ENCODE results near the gene IFFO2. TPM values are rescaled to one million over a fixed set of nuclear protein-coding genes. Genes with fewer than 3 reads are reported as not detected.

Gene IFFO2
- total and polyA plus RNA-seq, 2 donors: 5.1 to 22.6 TPM

- peaks cover 25 to 42% of the 10 kb centered on the region in 2 donors for H3K4me1 ChIP-seq (ENCODE audit: control insufficient read depth in 2 of 2, insufficient read depth in 2 of 2, low read length in 2 of 2)
- H3K9me3 ChIP-seq (ENCODE audit: control insufficient read depth in 2 of 2, insufficient read depth in 1 of 2, low read length in 1 of 2): peaks cover 0 to 6% of the 10 kb centered on the region in 2 donors
- WGBS: 91% methylated on average over 17 of the region's 17 CpGs
- DNase-seq (ENCODE audit: low read depth in 6 of 9, low spot score in 9 of 9): no peak
- no peaks in the 10 kb centered on the region for H3K27me3 ChIP-seq (ENCODE audit: control insufficient read depth in 2 of 2, insufficient read depth in 1 of 2, low read length in 1 of 2)
- H3K36me3 ChIP-seq (ENCODE audit: control insufficient read depth in 2 of 2, insufficient read depth in 2 of 2, low read length in 1 of 2): peaks cover 0 to 28% of the 10 kb centered on the region in 2 donors
- peak overlapping the region in 1 of 2 donors; percentile 32 for H3K27ac ChIP-seq (ENCODE audit: low read depth in 1 of 2, low read length in 1 of 2)
- H3K4me3 ChIP-seq (ENCODE audit: low read length in 2 of 2): no peak overlapping the region
These were observed 34.8 kb downstream of the IFFO2 start for GRCh38 chr1:18921516-18922251.

- Histone ChIP-seq H3K27me3 (ENCODE audit: control insufficient read depth in 2 of 2, insufficient read depth in 1 of 2, low read length in 1 of 2) (no peaks in the 10 kb centered on the region), H3K36me3 (ENCODE audit: control insufficient read depth in 2 of 2, insufficient read depth in 2 of 2, low read length in 1 of 2) (peaks cover 2 to 35% of the 10 kb centered on the region in 2 donors), H3K4me1 (ENCODE audit: control insufficient read depth in 2 of 2, insufficient read depth in 2 of 2, low read length in 2 of 2) (peaks cover 18 to 35% of the 10 kb centered on the region in 2 donors), H3K4me3 (ENCODE audit: low read length in 2 of 2) (no peak overlapping the region), H3K9me3 (ENCODE audit: control insufficient read depth in 2 of 2, insufficient read depth in 1 of 2, low read length in 1 of 2) (no peaks in the 10 kb centered on the region), H3K27ac (ENCODE audit: low read depth in 1 of 2, low read length in 1 of 2) (no peak overlapping the region)
- no peak for DNase-seq (ENCODE audit: low read depth in 6 of 9, low spot score in 9 of 9)
- 99% methylated on average over 7 of the region's 7 CpGs for WGBS
These were observed 35.5 kb downstream of the IFFO2 start for GRCh38 chr1:18920931-18921330.

- H3K27ac ChIP-seq (ENCODE audit: low read depth in 1 of 2, low read length in 1 of 2): no peak overlapping the region
- DNase-seq (ENCODE audit: low read depth in 6 of 9, low spot score in 9 of 9): no peak
- no peaks in the 10 kb centered on the region for H3K27me3 ChIP-seq (ENCODE audit: control insufficient read depth in 2 of 2, insufficient read depth in 1 of 2, low read length in 1 of 2)
- H3K4me3 ChIP-seq (ENCODE audit: low read length in 2 of 2): no peak overlapping the region
- H3K9me3 ChIP-seq (ENCODE audit: control insufficient read depth in 2 of 2, insufficient read depth in 1 of 2, low read length in 1 of 2): no peaks in the 10 kb centered on the region
- H3K36me3 ChIP-seq (ENCODE audit: control insufficient read depth in 2 of 2, insufficient read depth in 2 of 2, low read length in 1 of 2): peaks cover 2 to 38% of the 10 kb centered on the region in 2 donors
- WGBS: 95% methylated on average over 12 of the region's 12 CpGs
- H3K4me1 ChIP-seq (ENCODE audit: control insufficient read depth in 2 of 2, insufficient read depth in 2 of 2, low read length in 2 of 2): peaks cover 18 to 31% of the 10 kb centered on the region in 2 donors
These were observed 36.5 kb downstream of the IFFO2 start for GRCh38 chr1:18919956-18920355.

- H3K9me3 ChIP-seq (ENCODE audit: control insufficient read depth in 2 of 2, insufficient read depth in 1 of 2, low read length in 1 of 2): no peaks in the 10 kb centered on the region
- H3K4me1 ChIP-seq (ENCODE audit: control insufficient read depth in 2 of 2, insufficient read depth in 2 of 2, low read length in 2 of 2): peaks cover 13 to 25% of the 10 kb centered on the region in 2 donors
- no peak overlapping the region for H3K4me3 ChIP-seq (ENCODE audit: low read length in 2 of 2)
- WGBS: 98% methylated on average over 31 of the region's 31 CpGs
- H3K27ac ChIP-seq (ENCODE audit: low read depth in 1 of 2, low read length in 1 of 2): no peak overlapping the region
- no peak for DNase-seq (ENCODE audit: low read depth in 6 of 9, low spot score in 9 of 9)
- no peaks in the 10 kb centered on the region for H3K27me3 ChIP-seq (ENCODE audit: control insufficient read depth in 2 of 2, insufficient read depth in 1 of 2, low read length in 1 of 2)
- peaks cover 2 to 38% of the 10 kb centered on the region in 2 donors for H3K36me3 ChIP-seq (ENCODE audit: control insufficient read depth in 2 of 2, insufficient read depth in 2 of 2, low read length in 1 of 2)
These were observed 37.1 kb downstream of the IFFO2 start for GRCh38 chr1:18919197-18919905.

GRCh38 chr1:18918417-18918816 is 38.1 kb downstream of the IFFO2 start:
- 98% methylated on average over 14 of the region's 14 CpGs for WGBS
- peaks cover 4 to 16% of the 10 kb centered on the region in 2 donors for H3K4me1 ChIP-seq (ENCODE audit: control insufficient read depth in 2 of 2, insufficient read depth in 2 of 2, low read length in 2 of 2)
- H3K4me3 ChIP-seq (ENCODE audit: low read length in 2 of 2): no peak overlapping the region
- H3K27me3 ChIP-seq (ENCODE audit: control insufficient read depth in 2 of 2, insufficient read depth in 1 of 2, low read length in 1 of 2): no peaks in the 10 kb centered on the region
- no peaks in the 10 kb centered on the region for H3K9me3 ChIP-seq (ENCODE audit: control insufficient read depth in 2 of 2, insufficient read depth in 1 of 2, low read length in 1 of 2)
- DNase-seq (ENCODE audit: low read depth in 6 of 9, low spot score in 9 of 9): no peak
- peaks cover 2 to 38% of the 10 kb centered on the region in 2 donors for H3K36me3 ChIP-seq (ENCODE audit: control insufficient read depth in 2 of 2, insufficient read depth in 2 of 2, low read length in 1 of 2)
- no peak overlapping the region for H3K27ac ChIP-seq (ENCODE audit: low read depth in 1 of 2, low read length in 1 of 2)

- Histone ChIP-seq H3K4me3 (ENCODE audit: low read length in 2 of 2) (no peak overlapping the region), H3K36me3 (ENCODE audit: control insufficient read depth in 2 of 2, insufficient read depth in 2 of 2, low read length in 1 of 2) (peaks cover 2 to 38% of the 10 kb centered on the region in 2 donors), H3K4me1 (ENCODE audit: control insufficient read depth in 2 of 2, insufficient read depth in 2 of 2, low read length in 2 of 2) (peaks cover 4% of the 10 kb centered on the region in 2 donors), H3K27ac (ENCODE audit: low read depth in 1 of 2, low read length in 1 of 2) (no peak overlapping the region), H3K9me3 (ENCODE audit: control insufficient read depth in 2 of 2, insufficient read depth in 1 of 2, low read length in 1 of 2) (no peaks in the 10 kb centered on the region), H3K27me3 (ENCODE audit: control insufficient read depth in 2 of 2, insufficient read depth in 1 of 2, low read length in 1 of 2) (no peaks in the 10 kb centered on the region)
- 97% methylated on average over 30 of the region's 30 CpGs for WGBS
- no peak for DNase-seq (ENCODE audit: low read depth in 6 of 9, low spot score in 9 of 9)
These were observed 39.2 kb downstream of the IFFO2 start for GRCh38 chr1:18917071-18917799.

- H3K27ac ChIP-seq (ENCODE audit: low read depth in 1 of 2, low read length in 1 of 2): no peak overlapping the region
- DNase-seq (ENCODE audit: low read depth in 6 of 9, low spot score in 9 of 9): no peak
- H3K4me1 ChIP-seq (ENCODE audit: control insufficient read depth in 2 of 2, insufficient read depth in 2 of 2, low read length in 2 of 2): no peaks in the 10 kb centered on the region
- H3K9me3 ChIP-seq (ENCODE audit: control insufficient read depth in 2 of 2, insufficient read depth in 1 of 2, low read length in 1 of 2): no peaks in the 10 kb centered on the region
- 97% methylated on average over 7 of the region's 7 CpGs for WGBS
- no peaks in the 10 kb centered on the region for H3K27me3 ChIP-seq (ENCODE audit: control insufficient read depth in 2 of 2, insufficient read depth in 1 of 2, low read length in 1 of 2)
- no peak overlapping the region for H3K4me3 ChIP-seq (ENCODE audit: low read length in 2 of 2)
- H3K36me3 ChIP-seq (ENCODE audit: control insufficient read depth in 2 of 2, insufficient read depth in 2 of 2, low read length in 1 of 2): peaks cover 14 to 43% of the 10 kb centered on the region in 2 donors
These were observed 41.1 kb downstream of the IFFO2 start for GRCh38 chr1:18915341-18915740.

- peak in 4 of 9 donors; percentile 28 to 68 (median 59) for DNase-seq (ENCODE audit: low read depth in 6 of 9, low spot score in 9 of 9)
- Histone ChIP-seq H3K4me1 (ENCODE audit: control insufficient read depth in 2 of 2, insufficient read depth in 2 of 2, low read length in 2 of 2) (peaks cover 2 to 8% of the 10 kb centered on the region in 2 donors), H3K4me3 (ENCODE audit: low read length in 2 of 2) (no peak overlapping the region), H3K27ac (ENCODE audit: low read depth in 1 of 2, low read length in 1 of 2) (no peak overlapping the region), H3K9me3 (ENCODE audit: control insufficient read depth in 2 of 2, insufficient read depth in 1 of 2, low read length in 1 of 2) (no peaks in the 10 kb centered on the region), H3K36me3 (ENCODE audit: control insufficient read depth in 2 of 2, insufficient read depth in 2 of 2, low read length in 1 of 2) (peaks cover 27 to 54% of the 10 kb centered on the region in 2 donors), H3K27me3 (ENCODE audit: control insufficient read depth in 2 of 2, insufficient read depth in 1 of 2, low read length in 1 of 2) (no peaks in the 10 kb centered on the region)
- 48% methylated on average over 22 of the region's 22 CpGs for WGBS
These were observed 43.2 kb downstream of the IFFO2 start for GRCh38 chr1:18913065-18913835.

Data from thymus (tissue), 11 donors.